K562 (cell line): ENCODE results near the gene HOGA1.

Experiments
- CCAR2 ChIP-seq: fragments of 200-400 bp; formaldehyde crosslinking; IDR thresholded peaks from 2 replicates; pipeline ENCODE4 v1.6.1; 2017; ENCODE audit warnings: mild to moderate bottlenecking, low read depth, low read length
- GABPB2 ChIP-seq: fragments of 250-450 bp; sonication (Bioruptor Pico); conservative IDR thresholded peaks from 2 replicates; pipeline ENCODE4 v1.5.1; 2021; ENCODE audit warnings: mild to moderate bottlenecking

DNA sequence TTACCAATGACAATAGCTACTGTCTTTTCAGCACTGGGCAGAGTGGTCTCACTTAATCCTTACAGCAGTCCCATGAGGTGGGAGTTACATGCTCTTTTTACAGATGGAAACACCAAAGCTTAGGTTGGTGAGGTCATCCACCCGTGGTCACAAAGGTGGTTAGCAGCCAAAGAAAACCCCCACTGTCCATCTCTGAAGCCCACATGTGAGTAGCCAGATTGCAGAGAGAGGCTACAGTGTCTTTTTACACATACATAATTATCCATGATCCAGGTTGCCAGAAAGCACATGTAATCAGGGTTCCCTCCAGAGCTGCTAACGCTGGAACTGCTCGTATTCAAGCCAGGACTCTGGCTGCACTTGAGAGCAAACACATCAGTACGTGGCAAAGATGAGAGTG, 36.2 kb upstream of the HOGA1 start:
- TF ChIP-seq CCAR2 (no peak), GABPB2 (CRISPR knock-in tag) (no peak)
